ENCODE data around the gene CLCN6. TPM values are rescaled to one million over a fixed set of nuclear protein-coding genes. Genes with fewer than 3 reads are reported as not detected.
A peak's percentile ranks its signal among the peaks of the same experiment; 100 is the strongest.

The CLCN6 gene
- total and polyA plus RNA-seq, 2 of the 8 experiments (the other 6 are each of a cell fraction or from before 2014, with no cell fraction given) = 15.7 to 26.0 TPM

GRCh38 chr1:11875094-11875493, 69.1 kb downstream of the CLCN6 start:
- Histone ChIP-seq H3K23ac (ENCODE audit: insufficient read length) (no peak overlapping the region), H2BK5ac (ENCODE audit: low read depth, low read length) (no peak overlapping the region), H4K20me1 (replicated peaks in 1 of 2; ENCODE audit: control insufficient read depth in 1 of 2, insufficient read depth in 2 of 2, low read length in 2 of 2) (no peaks in the 10 kb centered on the region), H2AK5ac (ENCODE audit: low read depth, low read length) (no peak overlapping the region), H3K79me1 (ENCODE audit: low read depth, low read length) (no peaks in the 10 kb centered on the region), H3K18ac (ENCODE audit: extremely low read depth, low read length) (no peak overlapping the region), H4K91ac (replicated peaks; ENCODE audit: insufficient read length, low read length) (no peak overlapping the region), H3K4me3 (ENCODE audit: extremely low read depth in 1 of 4, insufficient read depth in 2 of 4, low read depth in 3 of 4, low read length in 4 of 4) (no peak overlapping the region), H3K27ac (ENCODE audit: low read depth, low read length) (no peak overlapping the region), H2BK12ac (ENCODE audit: low read depth, low read length) (no peak overlapping the region; the same call in 1 of the 2 replicates), H3K36me3 (ENCODE audit: control insufficient read depth in 2 of 4, insufficient read depth in 4 of 4, low read length in 3 of 4) (no peaks in the 10 kb centered on the region), H3K56ac (replicated peaks; ENCODE audit: insufficient read length, low read depth, low read length) (no peak overlapping the region), H3K14ac (ENCODE audit: insufficient read length) (no peak overlapping the region), H3K9ac (replicated peaks in 1 of 4; ENCODE audit: extremely low read depth in 1 of 4, low read depth in 3 of 4, low read length in 3 of 4) (no peak overlapping the region), H2BK120ac (replicated peaks; ENCODE audit: low read depth, low read length) (no peak overlapping the region), H3K4me1 (replicated peaks in 1 of 4; ENCODE audit: control insufficient read depth in 3 of 4, insufficient read depth in 4 of 4, low read length in 3 of 4) (no peaks in the 10 kb centered on the region), H3K4ac (replicated peaks; ENCODE audit: insufficient read length, low read depth, low read length) (no peak overlapping the region), H2BK20ac (ENCODE audit: low read length) (no peak overlapping the region), H4K8ac (ENCODE audit: extremely low read depth, insufficient read depth, low read length) (no peak overlapping the region), H2AFZ (ENCODE audit: low read length) (no peak overlapping the region; the same call in 1 of the 2 replicates), H3K9me3 (ENCODE audit: insufficient read depth in 2 of 2, low read depth in 1 of 2, low read length in 1 of 2) (no peaks in the 10 kb centered on the region), H2BK15ac (ENCODE audit: low read length) (no peak overlapping the region; the same call in 1 of the 2 replicates), H3K27me3 (replicated peaks in 1 of 4; ENCODE audit: control insufficient read depth in 3 of 4, extremely low read depth in 1 of 4, insufficient read depth in 3 of 4, low read length in 3 of 4) (no peaks in the 10 kb centered on the region), H3K4me2 (ENCODE audit: insufficient read depth in 1 of 2, low read depth in 2 of 2, low read length in 2 of 2) (no peak overlapping the region), H4K5ac (ENCODE audit: insufficient read length, low read depth, low read length) (no peak overlapping the region), H3K79me2 (ENCODE audit: control insufficient read depth in 1 of 2, insufficient read depth in 2 of 2, low read length in 2 of 2) (no peaks in the 10 kb centered on the region), H3K23me2 (ENCODE audit: low read depth, low read length) (no peaks in the 10 kb centered on the region; the same call in 1 of the 2 replicates)
- no peak for FAIRE-seq
- WGBS, 2 experiments (ENCODE audit: extremely low coverage in 1 of 2, insufficient coverage in 1 of 2, insufficient read length in 1 of 2, insufficient replicate concordance in 2 of 2, low coverage in 1 of 2, low lambda C conversion rate in 2 of 2, missing lambda C conversion rate in 1 of 2) = 85% methylated on average over 10 of the region's 10 CpGs; no CpG with 5 or more reads in 1 of the 2 experiments
- ChIA-PET CTCF (ENCODE audit: partially characterized antibody) (interaction anchor here (0.8 to 1.7 kb wide), 6 partner anchors 10 to 62 kb away, joined by 3 to 5 read pairs (median 4); no protein-coding TSS in a partner anchor), POLR2A (ENCODE audit: partially characterized antibody) (interaction anchor here (9.5 kb wide), 1 partner anchor 34 kb away, joined by 109 read pairs; no protein-coding TSS in a partner anchor)
- DNase-seq (ENCODE audit: low read depth in 1 of 2, low spot score in 2 of 2) = no peak
- TF ChIP-seq MAX (IDR thresholded peaks at IDR 0.05) (peak; percentile 50; the same call in 1 of the 2 replicates), BACH1 (IDR thresholded peaks at IDR 0.05; ENCODE audit: low read length) (no peak), JUND (IDR thresholded peaks at IDR 0.05; ENCODE audit: low read length) (no peak), NANOG (IDR thresholded peaks at IDR 0.05; ENCODE audit: insufficient read depth, low read depth, low read length, poor library complexity, severe bottlenecking) (no peak), SUZ12 (IDR thresholded peaks at IDR 0.05; ENCODE audit: low read length) (no peak), BCL11A (IDR thresholded peaks at IDR 0.05; ENCODE audit: low read depth in 2 of 2, low read length in 2 of 2) (no peak), YY1 (IDR thresholded peaks at IDR 0.05; ENCODE audit: low read depth, low read length) (0 out of 2 replicates have a peak, but pooled peaks have one; percentile 33), SIX5 (IDR thresholded peaks at IDR 0.05; ENCODE audit: low read depth, low read length) (no peak), POLR2AphosphoS5 (IDR thresholded peaks at IDR 0.05; ENCODE audit: low read depth, low read length) (no peak), TBP (IDR thresholded peaks at IDR 0.05; ENCODE audit: low read depth, low read length) (no peak), CTCF (IDR thresholded peaks at IDR 0.05; ENCODE audit: control extremely low read depth in 1 of 3, insufficient read depth in 1 of 3, low read depth in 1 of 3, low read length in 3 of 3) (peak; percentile 32 to 49 (median 42))
